ENCODE results near the gene PSPC1.

GRCh38 chr13:19672990-19673389 lies 109.8 kb downstream of the PSPC1 start:
- TF ChIP-seq CTCF (IDR thresholded peaks at IDR 0.05; ENCODE audit: poor library complexity, severe bottlenecking), result no peak
- TF ChIP-seq RAD21 (conservative IDR thresholded peaks at IDR 0.05), result no peak
- no peak for TF ChIP-seq EZH2 (IDR thresholded peaks at IDR 0.05; ENCODE audit: borderline replicate concordance, insufficient read depth, low read length, poor library complexity, severe bottlenecking)
- no peak for TF ChIP-seq REST (IDR thresholded peaks at IDR 0.05; ENCODE audit: borderline replicate concordance)
- TF ChIP-seq EP300 (conservative IDR thresholded peaks at IDR 0.05; ENCODE audit: poor library complexity, severe bottlenecking), result no peak
- TF ChIP-seq POLR2AphosphoS5 (IDR thresholded peaks at IDR 0.05), result no peak
- no peak for TF ChIP-seq TAF1 (IDR thresholded peaks at IDR 0.05; ENCODE audit: low read depth)
- no peak for TF ChIP-seq SMC3 (conservative IDR thresholded peaks at IDR 0.05; ENCODE audit: poor library complexity)
- TF ChIP-seq MXI1 (conservative IDR thresholded peaks at IDR 0.05; ENCODE audit: poor library complexity, severe bottlenecking), result no peak
